ENCODE measurements around the gene SNX3.

- TF ChIP-seq POLR2A (IDR thresholded peaks at IDR 0.05), result no peak
- TF ChIP-seq CTCF (IDR thresholded peaks at IDR 0.05), result no peak
Observed at GRCh38 chr6:108294297-108294726, 33.5 kb upstream of the SNX3 start.

Data from esophagus squamous epithelium (tissue), 4 donors.